CD4-positive, alpha-beta T cell treated with Interleukin-1 beta for 1 hour (primary cell): Measurements from ENCODE around the gene CD101.

Experiments used
- DNase-seq, 2 donors: peaks; one replicate each; pipeline ENCODE4 v3.0.0-alpha.2; 2020 to 2022

Gene CD101

DNA sequence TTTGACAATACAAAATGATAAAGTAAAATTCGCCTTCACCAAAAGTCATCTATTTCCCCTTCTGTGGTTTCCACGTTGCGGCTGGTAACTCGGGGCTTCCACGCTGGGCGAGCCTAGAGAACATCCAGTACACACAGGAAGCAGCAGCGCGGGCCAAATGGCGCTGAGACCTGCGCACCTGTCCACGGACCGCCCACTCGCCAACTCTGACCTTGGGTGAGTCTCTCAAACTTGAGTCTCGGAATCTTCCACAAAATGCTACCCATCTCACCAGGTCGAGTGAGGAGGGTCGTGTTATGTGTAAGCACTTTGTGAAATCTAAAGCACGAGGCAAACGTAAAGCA lies 57.7 kb downstream of the CD101 start:
- DNase-seq = peak; percentile 65 to 71

DNA sequence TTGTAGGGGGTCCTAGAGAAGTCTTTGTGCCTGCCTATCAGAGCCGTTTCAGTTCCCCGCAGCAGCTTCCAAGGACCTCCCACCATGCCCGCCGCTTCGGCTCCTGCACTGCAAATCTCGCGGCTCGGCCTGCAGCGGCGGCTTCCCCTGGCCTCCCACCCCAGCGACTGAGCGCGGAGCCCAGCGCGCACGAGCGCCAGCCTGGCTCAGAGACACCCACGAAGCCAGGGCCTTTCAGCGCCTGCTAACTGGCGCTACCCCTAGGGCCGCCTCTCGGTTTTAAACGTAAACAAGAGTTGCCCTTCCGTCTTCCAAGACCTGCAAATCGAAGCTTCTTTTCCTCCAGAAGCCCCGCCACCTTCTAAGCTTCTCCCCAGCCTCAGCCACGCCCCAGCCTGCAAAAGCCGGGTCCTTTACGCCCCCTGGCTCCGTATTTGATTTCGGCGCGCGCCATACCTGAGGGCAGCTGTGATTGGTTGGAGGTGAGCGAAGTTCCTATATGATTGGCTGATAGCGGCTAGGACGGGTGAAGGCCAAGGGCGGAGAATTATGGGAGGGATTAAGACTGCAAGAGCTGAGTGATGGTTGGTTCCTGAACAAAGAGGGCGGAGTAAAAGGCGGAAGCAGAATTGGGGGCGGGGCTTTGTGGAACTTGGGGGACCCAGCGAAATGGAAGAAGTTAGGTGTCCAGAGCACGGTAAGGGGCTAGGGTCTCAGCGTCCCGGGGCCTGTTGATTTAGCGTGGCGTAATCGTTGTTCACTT lies 58.3 kb downstream of the CD101 start, which contains the start of gene TTF2:
Gene TTF2, plus strand, starts transcription at position 649 of the 763 bp plus-strand sequence. Its CDS starts 21 bp downstream, at position 670.
- DNase-seq = peak; percentile 97 to 99

DNA sequence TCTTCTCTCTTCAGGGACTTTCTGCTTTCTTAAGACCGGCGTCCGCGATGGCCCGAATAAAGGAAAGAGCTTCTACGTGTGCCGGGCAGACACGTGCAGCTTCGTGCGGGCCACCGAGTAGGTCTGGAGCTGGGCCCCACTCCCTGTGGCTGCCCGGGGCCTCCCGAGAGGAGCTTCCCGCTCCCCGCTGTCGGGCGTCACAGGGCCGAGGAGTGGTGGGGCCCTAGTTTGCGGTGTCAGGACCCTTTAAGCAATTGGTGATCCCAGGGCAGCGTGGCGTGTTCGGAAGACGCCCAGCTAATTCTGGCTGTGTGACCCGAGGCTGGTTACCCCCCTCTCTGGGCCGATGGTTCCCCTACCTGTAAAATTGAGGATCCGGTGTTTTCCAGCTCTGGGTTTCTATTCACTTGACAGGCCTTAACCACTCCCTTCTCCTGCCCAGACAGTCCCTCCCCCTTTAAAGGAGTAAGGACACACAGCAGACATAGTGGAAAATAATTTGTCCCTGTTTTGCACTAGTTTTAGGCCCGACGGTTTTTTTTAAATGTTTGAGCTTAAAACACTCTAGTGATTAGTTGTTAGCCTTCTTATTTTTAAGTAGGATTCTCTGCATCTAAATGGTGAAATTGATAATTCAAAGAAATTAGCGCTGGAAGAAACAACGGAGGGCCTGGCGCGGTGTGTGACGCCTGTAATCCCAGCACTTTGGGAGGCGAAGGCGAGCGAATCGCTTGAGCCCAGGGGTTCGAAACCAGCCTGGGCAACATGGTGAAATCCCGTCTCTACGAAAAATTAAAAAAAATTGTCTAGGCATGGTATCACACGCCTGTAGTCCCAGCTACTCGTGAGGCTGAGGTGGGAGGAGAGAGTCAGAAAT lies 59.1 kb downstream of the CD101 start:
- peak; percentile 8 to 61 for DNase-seq

DNA sequence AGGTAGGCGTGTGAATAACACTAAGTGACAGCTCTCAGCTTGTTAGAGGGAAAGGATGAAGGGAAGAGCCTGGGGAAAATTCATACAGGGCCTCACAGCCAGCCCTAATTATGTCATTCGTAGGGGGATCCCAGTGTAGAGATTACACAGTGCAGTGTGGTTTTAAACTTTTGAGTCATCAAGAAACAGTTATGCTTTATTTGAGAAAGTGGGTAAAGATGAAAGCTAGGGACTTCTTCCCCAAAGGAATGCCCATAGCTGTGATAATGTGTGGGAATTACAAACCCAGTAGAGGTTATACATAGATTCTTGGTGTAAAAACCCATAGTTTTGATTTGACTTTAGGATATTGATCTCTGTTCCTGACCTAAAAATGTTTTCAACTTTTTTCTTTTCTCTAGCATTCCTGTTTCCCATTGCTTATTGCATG lies 60.4 kb downstream of the CD101 start:
- DNase-seq = peak in 1 of 2 donors; percentile 36

DNA sequence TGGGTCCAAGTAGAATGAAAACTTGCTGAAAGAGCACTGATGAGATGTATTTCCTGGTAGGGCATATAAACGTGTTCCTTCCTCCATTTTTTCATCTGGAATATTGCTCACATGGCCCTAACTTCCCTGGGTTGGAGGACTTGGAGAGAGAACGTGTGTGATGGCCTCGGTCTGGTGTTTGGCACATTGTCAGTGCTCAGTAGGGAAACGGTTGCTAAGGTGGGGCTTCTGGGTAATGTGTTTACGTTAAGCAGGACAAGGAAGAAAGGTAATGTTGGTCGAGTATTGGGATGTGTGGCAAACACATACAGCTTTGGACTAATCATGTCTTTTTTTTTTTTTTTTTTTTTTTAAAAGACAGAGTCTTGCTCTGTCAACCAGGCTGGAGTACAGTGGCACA lies 64.8 kb downstream of the CD101 start:
- no peak for DNase-seq

DNA sequence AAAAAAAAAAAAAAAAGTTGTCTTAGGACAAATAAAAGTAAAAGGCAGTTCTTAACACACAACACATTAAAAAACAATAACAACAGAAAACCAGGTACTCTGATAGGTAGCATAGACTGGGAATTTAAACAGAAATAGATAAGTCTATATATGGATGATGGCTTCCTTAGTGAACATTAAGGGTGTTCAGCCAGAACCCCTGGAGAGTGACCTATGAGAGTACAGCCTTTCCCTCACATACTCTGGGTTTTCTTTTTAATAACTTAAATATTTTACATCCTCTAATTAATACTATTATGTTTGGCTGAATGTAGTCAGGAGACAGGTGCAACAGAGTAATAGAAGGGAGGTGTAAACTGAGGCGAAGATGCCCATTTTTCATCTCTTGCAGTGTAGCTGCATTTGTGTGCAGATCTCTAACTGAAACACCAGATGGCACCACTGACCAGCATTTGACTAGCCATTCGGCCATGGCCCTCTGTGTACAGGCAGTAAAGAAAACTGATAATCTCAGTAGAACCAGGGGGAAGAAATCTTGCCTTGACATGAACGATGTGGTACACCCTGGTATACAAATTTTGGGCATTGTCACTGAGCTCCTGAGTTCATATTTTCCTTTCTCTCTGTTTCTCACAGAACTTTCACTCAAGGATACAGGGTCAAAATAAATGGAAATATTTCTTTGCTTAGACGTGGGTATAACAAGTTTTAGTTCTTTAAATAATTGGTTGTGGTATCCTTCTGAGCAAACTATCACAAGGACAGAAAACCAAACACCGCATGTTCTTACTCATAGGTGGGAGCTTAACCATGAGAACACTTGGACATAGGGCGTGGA lies 66.2 kb downstream of the CD101 start:
- peak; percentile 47 to 52 for DNase-seq

DNA sequence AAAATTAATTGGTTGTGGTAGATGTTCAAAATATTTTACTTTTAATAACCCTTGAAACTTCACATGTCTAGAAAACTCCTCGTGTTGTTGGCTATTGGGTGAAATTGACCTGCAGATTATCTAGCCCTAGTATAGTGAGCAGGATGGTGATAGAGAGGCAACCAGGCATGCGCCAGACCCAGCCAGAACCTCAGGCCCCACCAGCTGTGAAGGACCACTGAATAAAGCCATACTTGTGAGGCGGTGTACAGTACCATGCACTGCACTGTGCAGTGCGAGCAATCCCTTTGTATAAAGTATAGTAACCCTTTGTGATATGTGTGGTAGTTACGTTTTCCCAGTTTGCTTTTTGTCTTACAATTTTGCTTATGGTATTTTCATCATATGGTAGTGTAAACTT lies 67.0 kb downstream of the CD101 start:
- DNase-seq = no peak

DNA sequence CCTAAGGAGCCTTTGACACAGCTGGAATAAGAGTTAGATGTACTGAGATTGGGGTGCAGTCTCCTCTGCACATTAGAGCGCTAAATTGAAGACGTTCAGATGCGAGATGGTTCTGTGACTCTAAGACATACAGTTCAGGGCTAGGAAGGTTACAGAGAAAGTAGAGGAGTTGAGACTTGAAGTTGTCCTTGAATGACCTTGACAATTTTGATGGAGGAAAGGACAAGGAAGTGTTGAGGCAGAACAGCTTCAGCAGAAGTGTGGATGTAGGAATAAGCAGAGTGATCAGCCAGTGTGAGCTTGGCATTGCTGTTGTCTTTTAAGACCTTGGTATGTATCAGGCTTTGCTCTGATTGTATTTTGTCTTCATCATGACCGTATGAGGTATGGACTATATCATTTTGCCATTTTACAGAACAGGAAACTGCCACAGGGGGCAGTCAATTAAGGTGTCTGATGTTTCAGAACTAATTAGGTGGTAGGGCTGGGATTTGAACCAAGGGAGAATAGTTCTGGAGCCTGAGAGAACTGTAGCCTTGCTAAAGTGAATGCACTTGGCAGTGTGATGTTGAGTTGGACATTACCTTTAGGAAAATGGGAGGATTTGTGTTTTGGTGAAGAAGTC lies 67.8 kb downstream of the CD101 start:
- no peak for DNase-seq

DNA sequence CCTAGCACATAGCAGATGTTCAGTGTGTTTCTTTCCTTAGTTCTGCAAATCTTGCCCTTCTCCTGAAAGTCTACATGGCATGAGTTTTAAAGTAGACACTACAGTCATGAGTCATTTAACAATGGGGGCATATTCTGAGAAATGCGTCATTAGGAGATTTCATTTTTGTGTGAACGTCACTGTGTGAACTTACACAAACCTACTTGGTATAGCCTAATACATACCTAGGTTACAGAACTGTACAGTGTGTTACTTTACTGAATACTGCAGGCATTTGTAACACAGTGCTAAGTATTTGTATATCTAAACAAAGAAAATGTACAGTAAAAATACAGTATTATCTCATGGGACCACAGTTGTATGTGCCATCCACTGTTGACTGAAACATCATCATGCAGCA lies 68.6 kb downstream of the CD101 start:
- DNase-seq = no peak

DNA sequence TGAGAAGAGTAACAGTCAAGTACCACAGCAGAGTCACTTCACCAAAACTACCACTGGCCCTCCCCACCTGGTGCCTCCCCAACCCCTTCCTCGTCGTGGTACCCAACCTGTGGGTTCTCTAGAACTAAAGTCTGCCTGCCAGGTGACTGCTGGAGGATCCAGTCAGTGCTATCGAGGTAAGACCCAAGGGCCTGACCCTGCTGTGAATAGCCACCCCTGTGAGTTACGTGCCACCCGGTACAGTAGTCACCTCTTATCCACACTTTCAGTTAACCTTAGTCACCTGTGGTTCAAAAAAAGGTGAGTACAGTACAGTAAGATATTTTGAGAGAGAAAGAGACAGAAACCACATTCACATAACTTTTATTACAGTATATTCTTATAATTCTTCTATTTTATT lies 75.1 kb downstream of the CD101 start:
- no peak for DNase-seq

DNA sequence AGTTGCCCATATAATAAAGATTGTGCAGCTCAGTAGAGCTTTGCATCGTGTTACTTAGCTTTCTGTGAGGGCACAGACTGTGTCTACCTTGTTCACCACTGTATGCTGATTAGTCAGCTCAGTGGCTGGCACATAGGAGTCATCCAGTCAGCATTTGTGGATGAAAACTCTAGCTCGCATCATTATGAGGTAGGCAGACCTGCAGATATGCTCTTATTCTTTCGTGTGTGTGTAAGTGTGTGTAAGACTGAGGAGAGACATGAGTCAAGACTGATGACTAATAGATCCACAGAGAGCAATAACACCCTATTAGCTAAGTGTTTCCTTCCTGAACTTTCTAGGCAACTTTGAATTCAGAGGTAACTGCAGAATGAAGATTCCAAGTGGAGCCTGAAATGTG lies 75.7 kb downstream of the CD101 start:
- DNase-seq = no peak

DNA sequence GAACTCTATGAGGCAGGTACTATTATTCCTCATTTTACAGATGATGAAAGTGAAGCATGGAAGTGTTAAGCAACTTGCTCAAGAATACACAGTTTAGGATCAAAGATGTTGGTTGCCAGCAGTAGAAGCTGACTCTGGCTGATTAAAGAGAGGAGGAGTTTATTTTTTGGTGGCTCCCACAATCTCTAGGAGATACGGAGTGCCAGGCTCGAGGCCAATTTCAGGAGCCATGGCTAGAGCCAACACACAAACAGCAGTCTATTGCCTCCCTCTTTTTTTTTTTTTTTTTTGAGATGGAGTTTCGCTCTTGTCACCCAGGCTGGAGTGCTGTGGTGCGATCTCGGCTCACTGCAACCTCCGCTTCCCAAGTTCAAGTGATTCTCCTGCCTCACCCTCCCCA lies 78.2 kb downstream of the CD101 start:
- DNase-seq = no peak

DNA sequence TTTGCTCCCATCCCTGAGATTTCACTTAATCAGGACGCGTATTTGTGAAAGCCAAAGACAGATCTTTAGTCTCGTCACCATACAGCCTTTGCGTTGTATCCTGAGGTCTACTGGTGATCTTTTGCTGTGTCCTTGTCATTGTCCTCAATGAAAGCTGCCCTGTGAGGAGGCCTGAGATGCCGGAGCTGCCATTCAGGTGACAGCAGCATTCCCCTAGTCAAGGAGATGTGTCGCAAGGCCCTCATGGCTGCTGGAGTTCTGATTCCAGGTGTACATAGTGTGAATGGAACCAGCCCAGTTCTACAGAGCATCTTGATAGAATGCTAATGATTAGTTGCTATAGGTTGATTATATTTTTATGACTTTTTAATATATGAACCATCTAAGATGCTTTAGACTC lies 82.7 kb downstream of the CD101 start:
- no peak for DNase-seq
